Inflammatory macrophage treated with lipopolysaccharide for 1 hour (primary cell): ENCODE measurements around the gene NEAT1.
A peak's percentile ranks its signal among the peaks of the same experiment; 100 is the strongest.

ENCODE experiments used
- DNase-seq, 2 donors: peaks; one replicate each; pipeline ENCODE4 v3.0.0-alpha.2; 2020 to 2022

Gene NEAT1

GRCh38 chr11:65422633-65423515 is at the start of gene NEAT1:
Gene NEAT1, plus strand, starts transcription at chr11:65422798.
- DNase-seq: peak; percentile 92 to 99

DNA sequence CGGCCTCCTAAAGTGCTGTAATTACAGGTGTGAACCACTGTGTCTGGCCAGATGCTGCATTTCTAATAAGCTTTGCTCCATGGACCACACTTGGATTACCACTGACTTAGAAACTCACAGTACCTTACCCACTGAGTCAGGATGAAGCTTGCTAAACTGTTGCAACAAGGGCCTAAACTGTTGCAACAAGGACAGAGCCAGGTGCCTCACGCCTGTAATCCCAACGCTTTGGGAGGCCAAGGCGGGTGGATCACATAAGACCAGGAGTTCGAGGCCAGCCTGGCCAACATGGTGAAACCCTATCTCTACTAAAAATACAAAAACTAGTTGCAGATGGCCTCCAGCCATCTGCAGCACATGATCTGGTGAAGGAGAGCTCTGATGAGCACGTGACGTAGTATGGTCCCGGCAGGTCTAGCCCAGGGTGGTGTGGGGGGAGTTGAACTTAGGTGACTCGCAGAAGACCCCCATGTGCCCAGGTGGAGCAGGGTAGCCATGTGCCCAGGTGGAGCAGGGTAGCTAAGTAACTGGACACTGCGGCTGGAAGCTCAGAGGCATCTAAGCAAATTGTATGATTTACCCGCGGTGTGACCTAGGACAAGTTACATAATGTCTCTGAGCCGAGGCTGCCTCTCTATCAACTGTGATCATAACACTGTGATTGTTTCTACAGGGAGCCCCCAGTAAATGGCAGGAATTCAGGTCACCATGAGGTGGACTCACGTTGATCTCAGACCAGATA is 48.6 kb upstream of the NEAT1 start:
- no peak for DNase-seq

DNA sequence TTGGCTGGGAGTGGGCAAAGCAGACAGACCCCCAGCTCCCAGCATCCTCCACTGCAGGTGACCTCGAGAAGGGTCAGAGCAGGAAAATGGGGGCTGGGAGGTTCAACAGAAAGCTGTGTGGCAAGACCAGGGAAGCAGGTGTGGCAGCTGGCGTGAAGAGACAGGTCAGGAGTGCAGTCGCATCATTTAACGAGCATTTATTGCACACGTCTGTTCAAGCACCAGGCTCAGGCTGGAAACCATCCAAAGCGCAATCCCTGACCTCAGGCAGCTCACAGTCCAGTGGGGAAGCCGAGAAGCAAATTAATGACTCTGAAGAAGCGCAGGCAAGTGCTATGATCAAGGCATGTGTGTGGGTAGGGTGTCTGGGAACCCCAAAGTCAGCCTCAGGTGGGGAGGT is 47.6 kb upstream of the NEAT1 start:
- no peak for DNase-seq

- no peak for DNase-seq
Observed at GRCh38 chr11:65376138-65376713, 46.4 kb upstream of the NEAT1 start.

GRCh38 chr11:65377036-65377435 is 45.6 kb upstream of the NEAT1 start:
- no peak for DNase-seq

- no peak for DNase-seq
Observed at GRCh38 chr11:65377777-65378176, 44.8 kb upstream of the NEAT1 start.

GRCh38 chr11:65378208-65378927 is 44.2 kb upstream of the NEAT1 start:
- peak; percentile 41 to 69 for DNase-seq

DNA sequence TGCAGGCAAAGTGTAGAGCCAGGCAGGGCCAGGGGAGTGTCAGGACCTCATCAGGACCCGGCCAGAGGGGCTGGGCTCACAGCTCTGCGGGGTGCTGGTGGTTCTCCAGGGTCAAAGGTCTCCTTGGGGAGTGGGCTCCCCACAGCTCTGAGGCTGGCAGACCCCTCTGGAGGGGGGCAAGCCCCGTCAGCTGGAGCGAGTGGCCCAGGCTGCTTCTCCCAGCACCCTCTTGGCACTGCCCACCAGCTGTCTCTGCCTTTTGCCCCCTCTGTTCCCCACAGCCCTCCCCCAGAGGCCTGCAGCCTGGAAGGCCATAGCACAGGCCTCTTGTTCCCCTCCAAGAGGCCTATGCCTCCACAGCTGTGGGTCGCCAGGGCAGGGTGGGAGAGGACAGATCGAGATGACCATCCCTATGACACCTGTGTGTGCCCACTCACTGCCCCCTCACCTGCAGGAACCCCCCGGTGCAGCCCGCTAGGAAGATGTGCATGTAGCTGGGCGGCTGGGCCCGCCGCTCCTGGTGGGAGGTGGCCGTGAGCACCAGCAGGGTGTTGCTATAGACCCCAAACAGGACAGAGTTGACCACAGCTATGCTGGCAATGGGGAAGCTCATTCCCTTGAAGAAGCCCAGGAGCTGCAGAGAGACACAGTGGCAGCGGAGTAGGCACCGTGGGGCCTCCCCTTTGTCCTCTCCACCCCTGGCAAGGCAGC is 43.5 kb upstream of the NEAT1 start:
- no peak for DNase-seq

- no peak for DNase-seq
Observed at GRCh38 chr11:65379698-65380459, 42.7 kb upstream of the NEAT1 start.

DNA sequence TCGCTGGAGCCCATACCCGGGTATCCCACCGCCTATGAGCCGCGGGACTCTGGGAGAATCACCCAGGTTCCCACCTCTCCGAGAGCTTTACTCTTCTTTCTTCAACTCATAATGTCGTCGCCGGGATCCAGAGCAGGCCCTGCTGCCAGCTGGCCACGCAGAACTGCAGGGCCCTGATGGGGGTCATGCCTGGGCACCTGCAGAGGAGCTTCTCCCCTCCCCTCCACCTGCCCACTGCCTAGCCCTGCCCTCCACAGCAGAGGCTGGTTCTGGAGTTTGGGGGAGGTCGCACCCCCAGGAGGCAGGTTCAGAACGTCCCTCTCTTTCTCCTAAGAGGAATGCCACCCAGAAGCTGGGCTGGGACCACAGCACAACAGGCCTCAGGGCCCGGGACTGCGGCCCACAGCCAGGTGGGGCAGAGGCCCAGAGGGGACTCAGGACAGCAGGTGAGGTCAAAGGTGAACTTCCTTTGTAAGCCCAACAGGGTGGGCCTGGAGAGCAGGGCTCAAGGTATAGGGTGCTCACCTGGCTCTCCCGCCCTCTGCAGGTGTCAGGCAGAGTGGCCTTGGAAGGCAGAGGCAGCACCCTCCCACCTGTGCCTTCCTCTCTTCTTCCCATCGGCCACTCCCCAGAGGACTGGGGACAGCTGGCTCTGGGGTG is 42.0 kb upstream of the NEAT1 start:
- no peak for DNase-seq

GRCh38 chr11:65381716-65382032 is 40.9 kb upstream of the NEAT1 start:
- DNase-seq: peak; percentile 62 to 66

DNA sequence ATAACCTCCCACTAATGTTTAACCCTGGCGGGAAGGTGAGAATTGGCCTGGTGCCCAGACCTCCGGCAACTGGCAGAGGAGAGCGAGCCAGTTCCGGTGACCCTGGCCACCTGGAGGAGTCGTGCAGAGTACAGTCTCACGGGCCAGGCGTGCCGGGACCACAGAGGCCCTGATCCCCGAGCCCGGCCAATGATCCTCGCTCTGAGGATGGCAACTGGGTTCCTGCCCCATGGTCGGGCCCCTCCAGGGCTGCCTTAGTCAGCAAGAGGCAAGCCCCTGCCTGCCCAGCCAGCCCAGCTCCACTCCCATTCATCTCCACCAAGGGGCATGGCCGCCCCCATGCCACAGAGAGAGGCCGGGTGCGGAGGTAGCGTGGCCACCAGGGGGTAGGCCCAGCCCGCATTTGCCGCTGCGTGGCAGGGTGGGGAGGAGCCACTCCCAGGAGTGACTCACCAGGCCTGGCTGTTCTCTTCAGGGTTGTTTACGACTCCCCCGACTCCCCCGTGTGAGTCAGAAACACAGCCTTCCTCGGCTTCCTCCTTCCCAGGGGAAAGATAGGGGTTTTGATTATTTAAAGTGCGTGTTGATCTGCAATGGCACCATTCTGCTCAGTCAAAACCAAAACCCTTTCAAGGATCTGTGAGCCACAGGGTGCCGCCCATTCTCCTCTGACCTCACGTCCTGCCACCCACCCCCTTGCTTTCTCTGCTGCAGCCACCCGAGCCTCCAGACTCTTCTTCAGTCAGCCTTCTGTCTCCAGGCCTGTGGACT is 40.4 kb upstream of the NEAT1 start, which contains the start of gene SLC25A45:
Gene SLC25A45, minus strand, starts transcription at position 614 of the 771 bp plus-strand sequence. CDS start 695 bp downstream, outside the sequence.
- DNase-seq: peak; percentile 96 to 98

DNA sequence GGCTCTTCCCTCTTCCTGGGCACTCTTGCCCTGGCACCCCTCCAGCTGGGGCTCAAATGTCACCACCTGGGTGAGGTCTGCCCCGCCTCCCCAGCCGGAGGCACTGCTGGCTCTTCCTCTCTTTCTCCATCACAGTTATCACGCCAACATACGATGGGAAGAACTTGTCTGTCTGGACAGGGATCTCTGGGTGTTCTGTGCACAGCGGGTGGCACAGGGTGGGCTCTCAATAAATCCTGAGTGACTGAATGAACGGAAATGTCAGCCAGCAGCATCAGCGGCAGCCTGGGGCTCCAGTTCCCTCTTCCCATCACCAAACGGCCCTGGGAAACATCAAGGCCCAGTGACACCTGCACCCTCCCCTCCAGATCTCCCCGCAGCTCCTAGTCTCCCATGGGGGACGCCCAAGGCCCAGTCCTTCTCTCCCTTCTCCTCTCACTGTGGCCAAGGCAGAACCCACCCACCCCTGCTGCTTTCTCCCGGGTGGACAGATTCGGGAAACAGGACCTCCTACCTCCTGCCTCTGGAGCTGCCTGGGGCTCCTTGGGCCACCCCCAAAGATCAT is 39.7 kb upstream of the NEAT1 start:
- no peak for DNase-seq

DNA sequence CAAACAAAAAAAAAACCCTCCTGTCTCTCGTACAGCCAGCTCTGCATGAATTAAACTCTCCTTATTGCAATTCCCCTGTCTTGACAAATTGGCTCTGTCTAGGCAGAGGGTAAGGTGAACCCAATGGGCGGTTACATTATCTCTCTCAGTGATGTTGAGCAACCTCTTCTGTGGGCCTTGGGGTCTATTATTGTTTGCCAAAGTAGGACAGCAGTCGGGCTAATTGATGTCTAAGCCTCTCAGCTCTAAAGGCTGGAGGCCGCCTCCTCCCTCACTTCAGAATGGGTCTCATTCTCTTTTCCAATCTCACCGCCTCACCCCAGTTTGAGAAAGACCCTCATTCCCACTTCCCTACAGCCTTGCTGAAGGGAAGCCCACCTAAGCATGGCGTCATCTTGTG is 38.8 kb upstream of the NEAT1 start:
- DNase-seq: no peak

DNA sequence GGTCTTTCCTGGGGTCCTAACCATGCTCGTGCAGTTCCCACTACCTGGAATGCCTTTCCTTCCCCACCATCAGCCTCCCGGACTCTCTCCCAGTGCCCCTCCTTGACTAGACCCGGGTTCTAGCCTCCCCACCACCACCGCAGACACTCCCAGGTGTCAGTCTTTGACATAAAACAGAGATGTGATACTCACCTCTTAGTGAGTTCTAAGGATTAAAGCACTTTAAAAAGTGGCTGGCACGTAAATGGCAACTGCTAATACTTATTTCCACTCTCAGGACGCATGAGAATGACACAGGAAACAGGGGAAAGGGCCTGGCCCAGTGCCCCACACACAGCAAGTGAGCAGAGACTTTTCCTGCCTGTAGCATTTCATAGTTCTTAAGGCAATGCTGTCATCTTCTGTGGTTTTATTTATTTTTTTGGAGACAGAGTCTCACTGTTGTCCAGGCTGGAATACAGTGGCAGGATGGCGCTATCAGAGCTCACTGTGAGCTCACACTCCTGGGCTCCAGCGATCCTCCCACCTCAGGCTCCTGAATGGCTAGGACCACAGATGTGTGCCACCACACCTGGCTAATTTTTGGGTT is 38.2 kb upstream of the NEAT1 start:
- no peak for DNase-seq

DNA sequence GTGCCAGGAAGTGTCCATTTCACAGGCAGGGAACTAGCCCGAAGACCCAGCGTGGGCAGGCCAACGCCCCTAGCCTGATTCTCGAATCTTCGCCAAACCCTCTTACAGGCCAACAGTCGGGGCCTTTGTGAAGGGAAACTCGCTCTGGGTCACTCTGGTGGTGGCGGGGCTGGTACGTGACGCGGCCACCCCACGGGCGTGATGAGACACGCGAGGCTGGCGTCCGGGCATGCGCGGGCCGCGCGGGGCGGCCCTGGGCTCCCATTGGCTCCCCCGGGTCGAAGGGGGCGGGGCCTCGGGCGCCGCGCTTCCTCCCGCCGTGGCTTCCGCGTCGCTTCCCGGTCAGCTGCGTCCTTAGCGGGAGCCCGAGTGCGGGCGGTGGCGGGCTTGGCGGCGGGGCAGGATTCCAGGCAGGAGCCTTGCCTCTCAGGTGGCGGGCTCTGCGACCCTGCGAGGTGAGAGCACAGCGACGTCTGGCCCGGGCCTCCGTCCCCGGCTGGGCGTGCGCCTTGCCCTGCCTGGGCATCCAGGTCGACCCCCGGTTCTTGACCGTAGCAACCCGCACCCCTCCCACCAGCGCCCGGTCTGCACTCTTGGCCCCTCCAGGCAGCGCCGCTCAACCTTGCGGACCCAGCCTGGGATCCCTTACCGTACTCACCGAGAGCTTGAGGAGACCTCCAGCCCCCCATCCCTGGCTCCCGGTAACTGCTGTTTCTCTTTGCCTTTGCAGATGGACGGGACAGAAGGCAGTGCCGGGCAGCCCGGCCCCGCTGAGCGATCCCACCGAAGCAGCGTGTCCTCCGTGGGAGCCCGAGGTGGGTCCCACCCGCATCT is 36.1 kb upstream of the NEAT1 start, which contains the start of gene FRMD8:
Gene FRMD8, plus strand, starts transcription at position 331 of the 834 bp plus-strand sequence. Its CDS starts 400 bp downstream, at position 731.
- peak; percentile 86 to 95 for DNase-seq

GRCh38 chr11:65388731-65389130 is 33.9 kb upstream of the NEAT1 start:
- DNase-seq: no peak

DNA sequence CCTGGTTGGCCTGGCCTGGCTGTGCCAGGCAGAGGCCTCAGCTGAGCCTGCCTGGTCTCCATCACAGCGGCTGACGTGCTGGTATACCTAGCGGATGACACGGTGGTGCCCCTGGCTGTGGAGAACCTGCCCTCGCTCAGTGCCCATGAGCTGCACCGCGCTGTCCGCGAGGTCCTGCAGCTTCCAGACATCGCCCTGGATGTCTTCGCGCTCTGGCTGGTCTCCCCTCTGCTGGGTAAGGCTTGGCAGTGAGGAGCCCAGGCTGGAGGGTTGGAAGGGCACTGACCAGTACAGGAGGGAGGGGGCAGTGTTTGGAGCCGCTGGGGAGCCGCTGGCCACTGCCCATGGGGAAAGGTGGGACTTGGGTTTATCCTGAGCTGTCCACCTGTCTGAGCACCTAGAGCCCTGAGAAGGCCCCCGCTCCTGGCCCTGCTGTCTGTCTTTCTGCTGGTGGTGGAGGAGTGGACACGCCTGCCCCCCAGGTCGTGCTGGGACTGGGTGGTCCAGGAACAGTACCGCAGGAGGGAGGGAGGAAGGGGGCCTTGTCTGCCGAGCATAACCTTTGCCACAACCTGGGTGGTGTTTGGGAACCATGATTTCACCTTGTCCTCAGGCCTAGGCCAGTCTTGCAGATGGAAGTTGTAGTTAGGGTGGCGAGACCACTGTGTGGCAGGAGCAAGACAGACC is 33.2 kb upstream of the NEAT1 start:
- DNase-seq: no peak
